HEK293T (cell line): ENCODE data around the gene PARP1.

Experiments used
- ELF4 ChIP-seq: fragments of 450-650 bp; IDR thresholded peaks from 2 replicates; pipeline ENCODE4 v1.6.1; 2017; ENCODE audit warnings: antibody characterized with exemption
- FOXM1 ChIP-seq: fragments of 450-650 bp; IDR thresholded peaks from 2 replicates; pipeline ENCODE4 v1.6.1; 2017; ENCODE audit warnings: mild to moderate bottlenecking, borderline replicate concordance
- HDGF ChIP-seq: fragments of 450-650 bp; IDR thresholded peaks from 2 replicates; pipeline ENCODE4 v1.6.1; 2017; ENCODE audit warnings: antibody characterized with exemption, borderline replicate concordance
- SUZ12 ChIP-seq: fragments of 450-650 bp; IDR thresholded peaks from 2 replicates; pipeline ENCODE4 v1.6.1; 2016; ENCODE audit warnings: mild to moderate bottlenecking
- TARDBP ChIP-seq: fragments of 450-650 bp; IDR thresholded peaks from 2 replicates; pipeline ENCODE4 v1.6.1; 2016

DNA sequence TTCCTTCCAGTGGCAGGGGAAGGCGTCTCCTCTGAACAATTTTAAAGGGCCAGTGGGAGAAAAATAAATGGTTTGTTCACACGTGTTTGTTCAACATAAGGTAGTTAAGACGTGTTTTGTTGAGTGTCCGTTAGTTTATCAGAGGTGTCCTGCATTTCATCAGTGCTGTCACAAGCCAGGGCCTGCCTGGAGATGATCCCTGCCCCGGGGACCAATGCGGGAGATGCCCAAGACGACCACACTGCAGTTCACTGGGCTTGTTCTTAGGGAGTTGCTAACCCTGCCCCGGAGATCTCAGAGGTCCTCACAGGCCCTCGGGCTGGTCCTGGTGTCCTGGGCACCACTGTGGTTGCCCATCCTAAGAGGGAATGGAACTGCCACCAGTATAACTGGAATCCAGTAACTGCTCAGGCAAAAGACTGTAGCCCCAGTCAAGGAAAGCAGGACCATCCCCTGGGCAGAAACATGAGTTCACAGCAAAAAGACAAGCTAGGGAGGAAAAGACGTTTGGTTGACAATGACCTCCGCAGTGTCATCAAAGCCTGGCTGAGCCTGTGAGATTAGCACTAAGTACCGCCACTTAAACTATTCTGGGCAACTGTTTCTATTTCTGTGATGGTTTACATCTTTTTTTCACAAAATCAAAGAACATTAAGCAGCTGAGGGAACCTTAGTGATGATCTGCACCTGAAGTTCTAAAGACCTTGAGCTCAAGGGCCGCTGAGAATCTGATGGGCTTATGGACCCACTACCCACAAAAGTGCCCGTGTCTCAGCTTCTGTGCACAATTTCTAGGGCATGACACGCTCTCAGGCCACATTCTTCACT is 54.0 kb downstream of the PARP1 start:
- TF ChIP-seq TARDBP (no peak), ELF4 (no peak), FOXM1 (no peak), HDGF (no peak), SUZ12 (no peak)
